Measurements from ENCODE around the gene SEMA3A.

- TF ChIP-seq CTCF (IDR thresholded peaks at IDR 0.05; ENCODE audit: insufficient read depth, low read length, poor library complexity, severe bottlenecking) (no peak), EZH2phosphoT487 (conservative IDR thresholded peaks at IDR 0.05; ENCODE audit: low read length) (no peak)
Measured at GRCh38 chr7:84200859-84201258, 6.3 kb upstream of the SEMA3A start.

Data from SU-DHL-6 (cell line).